22Rv1 (cell line): ENCODE data around the gene AUTS2.

Experiments
- CTCF ChIP-seq: fragments of 450-650 bp; IDR thresholded peaks from 2 replicates; pipeline ENCODE4 v1.5.1; 2017; ENCODE audit warnings: mild to moderate bottlenecking
- ZFX ChIP-seq: fragments of 450-650 bp; IDR thresholded peaks from 2 replicates; pipeline ENCODE4 v1.6.1; 2017; ENCODE audit warnings: antibody characterized with exemption, borderline replicate concordance

DNA sequence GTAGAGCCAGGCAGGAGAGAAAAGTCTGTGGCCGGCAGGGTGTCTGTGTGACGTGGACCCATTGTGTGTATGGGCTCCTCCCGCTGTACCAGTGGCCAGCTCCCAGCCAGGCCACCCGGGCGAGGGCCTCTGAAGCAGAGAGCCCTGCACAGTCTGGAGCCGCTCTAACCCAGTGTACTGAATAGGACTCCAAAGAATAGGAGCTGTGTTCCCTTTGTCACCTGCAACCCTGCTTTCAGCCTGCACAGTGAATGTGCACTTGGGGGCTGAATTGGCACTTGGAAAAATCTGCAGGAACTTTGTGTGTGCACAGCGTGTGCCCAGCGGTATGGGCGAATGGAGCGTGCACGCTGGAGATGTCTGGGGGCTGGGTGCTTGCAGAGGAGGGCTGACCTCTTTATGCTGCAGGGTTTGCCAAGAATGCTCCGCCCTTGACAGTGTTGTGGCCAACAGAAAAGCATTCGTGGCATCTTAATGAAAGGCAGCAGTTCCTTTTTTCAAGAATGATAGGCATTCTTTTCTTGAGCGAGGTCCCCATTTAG is 216.2 kb downstream of the AUTS2 start:
- TF ChIP-seq CTCF (no peak), ZFX (no peak)
